ENCODE measurements around the gene CDC34.

The CDC34 gene

GRCh38 chr19:574658-575526 is 43.3 kb downstream of the CDC34 start:
- H3K4me3 ChIP-seq (ENCODE audit: low read length), result peak overlapping the region; percentile 58

GRCh38 chr19:575527-576506 is 44.3 kb downstream of the CDC34 start:
- peak overlapping the region; percentile 58 for H3K4me3 ChIP-seq (ENCODE audit: low read length)
- peaks cover 9% of the 10 kb centered on the region for H3K36me3 ChIP-seq (ENCODE audit: insufficient read depth, low read length)
- H3K9ac ChIP-seq (ENCODE audit: low read depth, low read length), result peak overlapping the region; percentile 3

More at GRCh38 chr19:574658-575526, 43.3 kb downstream of the CDC34 start:
- H3K4me2 ChIP-seq (ENCODE audit: low read length), result peak overlapping the region; percentile 85
- no peaks in the 10 kb centered on the region for H3K9me3 ChIP-seq (replicated peaks; ENCODE audit: low read length)
- peaks cover 9% of the 10 kb centered on the region for H3K36me3 ChIP-seq (ENCODE audit: insufficient read depth, low read length)
- no peak overlapping the region for H3K9ac ChIP-seq (ENCODE audit: low read depth, low read length)
- peaks cover 43% of the 10 kb centered on the region for H3K4me1 ChIP-seq (ENCODE audit: control insufficient read depth, insufficient read depth, low read length)
- no peaks in the 10 kb centered on the region for H3K27me3 ChIP-seq (ENCODE audit: control insufficient read depth, insufficient read depth, low read length)

GRCh38 chr19:576768-577438 is 45.3 kb downstream of the CDC34 start:
- peaks cover 34% of the 10 kb centered on the region for H3K4me1 ChIP-seq (ENCODE audit: control insufficient read depth, insufficient read depth, low read length)
- peak overlapping the region; percentile 2 for H3K9ac ChIP-seq (ENCODE audit: low read depth, low read length)
- H3K27me3 ChIP-seq (ENCODE audit: control insufficient read depth, insufficient read depth, low read length), result no peaks in the 10 kb centered on the region
- no peaks in the 10 kb centered on the region for H3K9me3 ChIP-seq (replicated peaks; ENCODE audit: low read length)
- H3K36me3 ChIP-seq (ENCODE audit: insufficient read depth, low read length), result peaks cover 19% of the 10 kb centered on the region
- no peak overlapping the region for H3K4me2 ChIP-seq (ENCODE audit: low read length)
- H3K4me3 ChIP-seq (ENCODE audit: low read length), result no peak overlapping the region

More at GRCh38 chr19:575527-576506, 44.3 kb downstream of the CDC34 start:
- no peaks in the 10 kb centered on the region for H3K9me3 ChIP-seq (replicated peaks; ENCODE audit: low read length)
- peak overlapping the region; percentile 85 for H3K4me2 ChIP-seq (ENCODE audit: low read length)
- no peaks in the 10 kb centered on the region for H3K27me3 ChIP-seq (ENCODE audit: control insufficient read depth, insufficient read depth, low read length)
- H3K4me1 ChIP-seq (ENCODE audit: control insufficient read depth, insufficient read depth, low read length), result peaks cover 43% of the 10 kb centered on the region

GRCh38 chr19:577439-578392 is 46.2 kb downstream of the CDC34 start:
- peaks cover 23% of the 10 kb centered on the region for H3K36me3 ChIP-seq (ENCODE audit: insufficient read depth, low read length)
- no peak overlapping the region for H3K4me3 ChIP-seq (ENCODE audit: low read length)
- H3K9me3 ChIP-seq (replicated peaks; ENCODE audit: low read length), result no peaks in the 10 kb centered on the region
- no peaks in the 10 kb centered on the region for H3K27me3 ChIP-seq (ENCODE audit: control insufficient read depth, insufficient read depth, low read length)
- peaks cover 37% of the 10 kb centered on the region for H3K4me1 ChIP-seq (ENCODE audit: control insufficient read depth, insufficient read depth, low read length)
- H3K4me2 ChIP-seq (ENCODE audit: low read length), result no peak overlapping the region
- H3K9ac ChIP-seq (ENCODE audit: low read depth, low read length), result no peak overlapping the region

GRCh38 chr19:579111-579841 is 47.7 kb downstream of the CDC34 start:
- H3K4me3 ChIP-seq (ENCODE audit: low read length), result no peak overlapping the region
- peaks cover 35% of the 10 kb centered on the region for H3K36me3 ChIP-seq (ENCODE audit: insufficient read depth, low read length)

GRCh38 chr19:579842-580155 is 48.2 kb downstream of the CDC34 start:
- H3K36me3 ChIP-seq (ENCODE audit: insufficient read depth, low read length), result peaks cover 35% of the 10 kb centered on the region
- H3K9me3 ChIP-seq (replicated peaks; ENCODE audit: low read length), result no peaks in the 10 kb centered on the region
- no peak overlapping the region for H3K4me3 ChIP-seq (ENCODE audit: low read length)
- peaks cover 43% of the 10 kb centered on the region for H3K4me1 ChIP-seq (ENCODE audit: control insufficient read depth, insufficient read depth, low read length)
- no peak overlapping the region for H3K4me2 ChIP-seq (ENCODE audit: low read length)
- H3K9ac ChIP-seq (ENCODE audit: low read depth, low read length), result no peak overlapping the region
- H3K27me3 ChIP-seq (ENCODE audit: control insufficient read depth, insufficient read depth, low read length), result no peaks in the 10 kb centered on the region

More at GRCh38 chr19:579111-579841, 47.7 kb downstream of the CDC34 start:
- no peak overlapping the region for H3K4me2 ChIP-seq (ENCODE audit: low read length)
- no peaks in the 10 kb centered on the region for H3K9me3 ChIP-seq (replicated peaks; ENCODE audit: low read length)
- H3K27me3 ChIP-seq (ENCODE audit: control insufficient read depth, insufficient read depth, low read length), result no peaks in the 10 kb centered on the region
- H3K4me1 ChIP-seq (ENCODE audit: control insufficient read depth, insufficient read depth, low read length), result peaks cover 48% of the 10 kb centered on the region
- no peak overlapping the region for H3K9ac ChIP-seq (ENCODE audit: low read depth, low read length)

GRCh38 chr19:580274-580835 is 48.8 kb downstream of the CDC34 start:
- no peak overlapping the region for H3K4me2 ChIP-seq (ENCODE audit: low read length)
- no peak overlapping the region for H3K9ac ChIP-seq (ENCODE audit: low read depth, low read length)
- no peaks in the 10 kb centered on the region for H3K27me3 ChIP-seq (ENCODE audit: control insufficient read depth, insufficient read depth, low read length)
- no peak overlapping the region for H3K4me3 ChIP-seq (ENCODE audit: low read length)
- peaks cover 35% of the 10 kb centered on the region for H3K36me3 ChIP-seq (ENCODE audit: insufficient read depth, low read length)
- H3K9me3 ChIP-seq (replicated peaks; ENCODE audit: low read length), result no peaks in the 10 kb centered on the region
- H3K4me1 ChIP-seq (ENCODE audit: control insufficient read depth, insufficient read depth, low read length), result peaks cover 38% of the 10 kb centered on the region

GRCh38 chr19:581399-582111 is 50.0 kb downstream of the CDC34 start:
- peaks cover 28% of the 10 kb centered on the region for H3K4me1 ChIP-seq (ENCODE audit: control insufficient read depth, insufficient read depth, low read length)
- no peaks in the 10 kb centered on the region for H3K27me3 ChIP-seq (ENCODE audit: control insufficient read depth, insufficient read depth, low read length)
- no peaks in the 10 kb centered on the region for H3K9me3 ChIP-seq (replicated peaks; ENCODE audit: low read length)
- H3K4me3 ChIP-seq (ENCODE audit: low read length), result no peak overlapping the region
- H3K9ac ChIP-seq (ENCODE audit: low read depth, low read length), result no peak overlapping the region
- no peak overlapping the region for H3K4me2 ChIP-seq (ENCODE audit: low read length)
- H3K36me3 ChIP-seq (ENCODE audit: insufficient read depth, low read length), result peaks cover 35% of the 10 kb centered on the region

GRCh38 chr19:582497-583197 is 51.1 kb downstream of the CDC34 start:
- Histone ChIP-seq H3K9ac (ENCODE audit: low read depth, low read length) (no peak overlapping the region), H3K4me1 (ENCODE audit: control insufficient read depth, insufficient read depth, low read length) (peaks cover 23% of the 10 kb centered on the region), H3K36me3 (ENCODE audit: insufficient read depth, low read length) (peaks cover 31% of the 10 kb centered on the region)

More at GRCh38 chr19:582497-583197, 51.1 kb downstream of the CDC34 start:
- Histone ChIP-seq H3K27me3 (ENCODE audit: control insufficient read depth, insufficient read depth, low read length) (no peaks in the 10 kb centered on the region), H3K4me2 (ENCODE audit: low read length) (no peak overlapping the region), H3K4me3 (ENCODE audit: low read length) (no peak overlapping the region), H3K9me3 (replicated peaks; ENCODE audit: low read length) (no peaks in the 10 kb centered on the region)
